AG10803 (cell line): ENCODE data around the gene SERPINB1.
"Not testable (repeated sequence)": the region's sequence is repeated elsewhere in the genome, so short reads cannot be mapped to it uniquely, and the experiment has no call there.

Source experiments
- DNase-seq: peaks from one replicate; pipeline ENCODE4 v3.0.0; 2010; ENCODE audit warnings: low read depth
- H3K4me3 ChIP-seq: 2 replicates; pipeline ENCODE4 v1.5.1; 2011; ENCODE audit warnings: mild to moderate bottlenecking, low read length, control low read depth
- CTCF ChIP-seq: conservative IDR thresholded peaks from 2 replicates; pipeline ENCODE4 v1.5.1; 2011; ENCODE audit warnings: mild to moderate bottlenecking, low read length, control low read depth, inconsistent platforms

SERPINB1 gene

GRCh38 chr6:2803731-2804429 is 37.8 kb downstream of the SERPINB1 start:
- DNase-seq: no peak
- no peak for TF ChIP-seq CTCF
- no peak overlapping the region for H3K4me3 ChIP-seq

- DNase-seq: no peak
- TF ChIP-seq CTCF: no peak
Measured at GRCh38 chr6:2802521-2803060, 39.1 kb downstream of the SERPINB1 start.

GRCh38 chr6:2801687-2802086 is 40.0 kb downstream of the SERPINB1 start:
- not testable (repeated sequence) for H3K4me3 ChIP-seq, DNase-seq

More at GRCh38 chr6:2802521-2803060, 39.1 kb downstream of the SERPINB1 start:
- H3K4me3 ChIP-seq: no peak overlapping the region

- no peak for DNase-seq
- no peak for TF ChIP-seq CTCF
- H3K4me3 ChIP-seq: no peak overlapping the region
Measured at GRCh38 chr6:2800552-2801316, 40.9 kb downstream of the SERPINB1 start.

- H3K4me3 ChIP-seq: no peak overlapping the region
- DNase-seq: no peak
- TF ChIP-seq CTCF: no peak
Measured at GRCh38 chr6:2799936-2800527, 41.6 kb downstream of the SERPINB1 start.

- no peak for TF ChIP-seq CTCF
- H3K4me3 ChIP-seq: no peak overlapping the region
- DNase-seq: no peak
Measured at GRCh38 chr6:2798586-2799134, 43.0 kb downstream of the SERPINB1 start.

- H3K4me3 ChIP-seq: no peak overlapping the region
- DNase-seq: no peak
- TF ChIP-seq CTCF: no peak
Measured at GRCh38 chr6:2797564-2798031, 44.1 kb downstream of the SERPINB1 start.
